GM12865 (cell line): Measurements from ENCODE around the gene ZNF608.
A peak's percentile ranks its signal among the peaks of the same experiment; 100 is the strongest.

Experiments used
- DNase-seq: peaks from one replicate; pipeline ENCODE4 v3.0.0; 2010; ENCODE audit warnings: low read depth
- H3K4me3 ChIP-seq: 2 replicates; pipeline ENCODE4 v1.5.1; 2011; ENCODE audit warnings: mild to moderate bottlenecking, low read depth, low read length, control low read depth
- TF ChIP-seq, protein P1 (sequence below): IDR thresholded peaks from 2 replicates; pipeline ENCODE4 v1.5.1; 2011; ENCODE audit warnings: low read length, control low read depth, low read depth, inconsistent platforms; ENCODE audit not compliant: insufficient read depth; ENCODE audit errors: missing control alignments

ZNF608 gene

DNA sequence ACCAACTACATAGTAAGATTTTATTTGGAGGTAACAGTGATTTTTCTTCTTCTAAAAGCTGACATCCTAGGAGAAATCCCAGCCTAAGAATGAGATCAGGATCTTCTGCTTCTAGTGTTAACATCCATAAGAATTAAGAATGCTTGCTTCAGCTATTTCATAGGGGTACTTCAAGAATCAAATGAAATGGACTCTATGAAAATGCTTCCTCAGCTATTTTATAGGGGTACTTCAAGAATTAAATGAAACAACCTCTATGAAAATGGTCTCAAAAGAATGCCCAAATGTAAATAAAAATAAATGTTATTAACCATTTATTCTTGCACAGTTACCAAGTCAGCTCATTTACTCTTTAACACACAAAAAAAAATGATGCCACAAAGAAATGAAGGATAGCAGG, 31.5 kb downstream of the ZNF608 start:
- DNase-seq: no peak
- TF ChIP-seq, protein P1, sequence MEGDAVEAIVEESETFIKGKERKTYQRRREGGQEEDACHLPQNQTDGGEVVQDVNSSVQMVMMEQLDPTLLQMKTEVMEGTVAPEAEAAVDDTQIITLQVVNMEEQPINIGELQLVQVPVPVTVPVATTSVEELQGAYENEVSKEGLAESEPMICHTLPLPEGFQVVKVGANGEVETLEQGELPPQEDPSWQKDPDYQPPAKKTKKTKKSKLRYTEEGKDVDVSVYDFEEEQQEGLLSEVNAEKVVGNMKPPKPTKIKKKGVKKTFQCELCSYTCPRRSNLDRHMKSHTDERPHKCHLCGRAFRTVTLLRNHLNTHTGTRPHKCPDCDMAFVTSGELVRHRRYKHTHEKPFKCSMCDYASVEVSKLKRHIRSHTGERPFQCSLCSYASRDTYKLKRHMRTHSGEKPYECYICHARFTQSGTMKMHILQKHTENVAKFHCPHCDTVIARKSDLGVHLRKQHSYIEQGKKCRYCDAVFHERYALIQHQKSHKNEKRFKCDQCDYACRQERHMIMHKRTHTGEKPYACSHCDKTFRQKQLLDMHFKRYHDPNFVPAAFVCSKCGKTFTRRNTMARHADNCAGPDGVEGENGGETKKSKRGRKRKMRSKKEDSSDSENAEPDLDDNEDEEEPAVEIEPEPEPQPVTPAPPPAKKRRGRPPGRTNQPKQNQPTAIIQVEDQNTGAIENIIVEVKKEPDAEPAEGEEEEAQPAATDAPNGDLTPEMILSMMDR: no peak
- H3K4me3 ChIP-seq: no peak overlapping the region

DNA sequence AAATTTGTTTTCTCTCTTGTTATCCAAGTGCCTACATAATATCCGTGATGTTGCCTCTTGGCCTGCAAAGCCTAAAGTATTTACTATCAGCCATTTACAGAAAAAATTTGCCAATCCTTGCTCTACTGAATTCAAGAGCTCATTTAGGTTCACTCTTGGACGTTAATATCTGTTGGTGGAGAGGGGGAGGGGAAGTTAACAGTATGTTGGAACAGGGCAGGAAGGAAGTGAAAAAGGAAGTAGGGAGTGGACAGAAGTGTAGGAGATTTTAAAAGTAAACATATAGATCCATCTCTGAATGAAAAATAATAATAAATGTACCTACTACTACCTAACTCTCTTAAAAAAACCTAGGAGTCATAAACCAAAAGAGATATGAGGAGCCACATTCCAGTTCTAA, 32.8 kb downstream of the ZNF608 start:
- H3K4me3 ChIP-seq: no peak overlapping the region
- TF ChIP-seq, protein P1: no peak
- no peak for DNase-seq

DNA sequence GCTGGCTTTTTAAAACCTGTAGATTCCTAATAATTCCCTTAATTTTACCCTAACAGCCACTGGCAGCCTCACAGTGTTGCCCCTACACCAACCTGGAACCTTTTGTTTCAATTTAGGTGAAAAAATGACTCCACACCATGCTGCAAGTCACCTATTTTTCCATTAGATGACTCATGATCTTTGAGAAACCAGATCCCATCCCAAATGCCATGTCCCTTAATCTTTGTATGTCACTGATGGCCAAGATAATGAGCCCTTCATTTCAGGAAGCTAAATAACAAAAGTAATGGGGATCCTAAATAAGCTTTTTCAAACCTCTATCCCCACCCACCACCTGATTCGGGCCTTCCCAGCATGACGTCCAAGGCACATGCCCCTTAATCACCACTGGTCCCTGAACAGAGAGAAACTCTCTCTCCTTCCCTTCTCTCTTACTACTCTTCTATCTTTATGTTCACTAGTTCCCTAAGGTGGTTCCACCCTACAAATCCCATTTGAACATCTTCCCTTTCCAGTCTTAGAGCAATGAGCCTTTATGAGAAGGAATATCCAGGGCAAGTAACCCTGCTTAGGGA, 33.6 kb downstream of the ZNF608 start:
- TF ChIP-seq, protein P1: no peak
- no peak for DNase-seq
- no peak overlapping the region for H3K4me3 ChIP-seq

DNA sequence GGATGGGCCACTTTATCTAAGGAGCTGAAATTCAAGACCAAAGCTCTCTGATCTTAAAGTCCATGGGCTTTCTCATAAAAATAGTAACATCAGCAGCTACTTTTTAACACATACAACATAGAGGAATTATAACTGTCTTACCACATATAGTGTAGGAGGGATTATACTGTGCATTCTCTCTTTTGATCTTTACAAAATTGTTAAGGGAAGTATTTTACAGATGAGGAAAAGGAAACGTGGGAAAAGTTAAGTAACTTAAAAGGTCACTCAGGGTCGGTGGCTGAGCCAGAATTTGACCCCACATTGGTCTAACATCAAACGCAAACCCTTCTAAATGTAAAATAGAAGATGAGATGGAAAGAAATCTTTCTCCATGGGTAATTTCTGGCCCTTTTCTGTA, 38.4 kb downstream of the ZNF608 start:
- TF ChIP-seq, protein P1: no peak
- peak overlapping the region; percentile 22 for H3K4me3 ChIP-seq
- DNase-seq: no peak

DNA sequence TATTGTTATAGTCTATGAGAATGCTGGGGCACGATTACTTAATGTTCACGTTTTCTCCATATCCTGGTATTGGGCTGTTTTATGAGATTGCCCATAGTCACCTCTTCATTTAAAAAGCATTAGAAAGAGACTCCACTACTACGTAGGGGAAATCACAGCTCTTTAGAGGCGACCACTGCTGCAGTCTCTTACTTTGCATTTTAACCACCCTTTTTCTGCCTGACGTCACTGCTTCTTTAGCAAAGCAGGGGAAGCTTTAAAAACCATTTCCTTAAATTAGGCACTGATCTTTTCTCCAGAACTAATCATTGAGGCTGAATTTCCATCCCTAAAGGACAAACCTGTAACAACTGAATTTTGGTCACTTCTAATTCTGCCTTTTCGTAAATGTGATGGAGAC, 38.9 kb downstream of the ZNF608 start:
- H3K4me3 ChIP-seq: peak overlapping the region; percentile 37

DNA sequence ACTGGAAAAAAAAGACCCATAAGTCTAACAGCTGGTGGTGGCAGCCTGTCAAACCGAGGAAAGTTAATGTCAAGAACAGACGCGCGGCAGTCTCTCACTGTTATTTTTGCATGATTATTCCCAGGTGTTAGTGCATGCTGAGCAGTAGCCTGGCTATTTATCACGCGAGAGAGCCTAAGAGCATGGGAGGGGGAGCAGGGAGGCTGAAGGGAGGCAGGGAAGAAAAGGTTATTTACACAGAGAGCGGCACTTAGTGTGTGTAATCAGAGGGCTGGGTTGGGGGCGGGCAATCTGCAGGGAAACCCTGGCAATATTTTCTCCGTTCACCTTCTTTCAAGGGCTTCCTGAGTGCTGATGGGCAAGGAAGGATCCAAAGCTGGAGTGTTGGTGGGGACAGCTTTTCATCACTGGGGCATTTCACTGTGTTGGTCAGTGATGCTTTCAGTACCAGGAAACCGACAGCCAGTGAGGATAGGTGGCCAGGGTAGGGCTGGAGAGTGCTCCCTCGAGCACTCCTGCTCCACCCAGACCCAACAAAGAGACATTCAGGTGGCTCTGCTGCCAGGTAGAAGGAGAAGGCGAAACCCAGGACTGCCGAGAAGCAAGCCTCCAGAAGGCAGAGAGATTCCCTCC, 39.6 kb downstream of the ZNF608 start:
- TF ChIP-seq, protein P1: no peak
- peak; percentile 53 for DNase-seq
- peak overlapping the region; percentile 37 for H3K4me3 ChIP-seq

More for the DNA sequence above, 38.9 kb downstream of the ZNF608 start:
- peak; percentile 69 for DNase-seq
- TF ChIP-seq, protein P1: no peak

DNA sequence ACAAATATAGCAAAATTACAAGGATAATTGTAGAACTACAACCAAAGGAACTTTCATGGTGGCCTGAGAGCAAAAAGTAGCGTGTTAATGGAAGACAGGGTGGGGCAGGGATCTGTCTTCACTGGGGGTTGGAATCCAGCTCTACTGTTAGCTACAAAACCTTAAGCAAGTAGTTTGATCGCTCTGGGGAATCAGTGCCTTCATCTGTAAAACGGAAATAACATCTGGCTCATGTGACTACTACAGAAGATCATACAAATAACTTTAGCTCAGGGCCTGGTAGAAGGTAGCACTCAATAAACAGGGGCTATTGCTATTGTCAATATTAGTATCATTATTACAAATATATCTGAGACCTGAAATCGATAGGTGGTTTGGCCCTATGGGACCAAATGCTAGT, 40.4 kb downstream of the ZNF608 start:
- peak overlapping the region; percentile 37; the same call in 1 of the 2 replicates for H3K4me3 ChIP-seq
- TF ChIP-seq, protein P1: no peak
- peak; percentile 66 for DNase-seq
